Measurements from ENCODE around the gene BRINP2.

DNA sequence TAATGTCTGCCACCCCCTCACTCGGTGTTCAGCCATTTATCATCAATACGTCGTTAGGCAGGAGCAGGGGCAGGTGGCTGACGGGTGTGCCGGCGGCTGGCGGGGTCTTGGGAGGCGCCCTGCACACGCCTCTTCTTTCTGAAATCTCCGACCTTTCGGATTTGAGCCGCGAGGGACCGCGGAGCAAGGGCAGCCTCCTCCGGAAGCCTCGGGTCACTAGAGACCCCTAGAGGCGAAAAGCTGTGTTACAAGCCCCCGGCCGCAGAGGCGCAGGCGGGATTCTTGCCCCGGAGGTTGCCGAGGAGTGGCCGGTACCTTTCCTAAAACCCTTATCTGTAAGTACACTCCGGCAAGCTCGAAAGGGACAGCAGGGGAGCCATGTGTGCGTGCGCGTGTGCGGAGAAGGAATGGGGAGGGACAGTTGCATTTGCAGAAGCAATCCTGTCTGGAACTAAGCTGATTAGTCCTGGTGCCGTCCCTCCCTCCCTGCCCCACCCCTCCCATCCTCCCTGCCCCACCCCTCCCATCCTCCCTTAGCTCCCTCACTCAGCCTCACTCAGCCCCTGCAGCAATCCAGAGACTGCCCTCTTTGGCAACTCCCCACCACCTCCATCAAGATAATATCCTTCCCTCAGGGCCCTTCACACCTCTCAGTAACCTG is 11.0 kb downstream of the BRINP2 start:
- TF ChIP-seq, protein P1, sequence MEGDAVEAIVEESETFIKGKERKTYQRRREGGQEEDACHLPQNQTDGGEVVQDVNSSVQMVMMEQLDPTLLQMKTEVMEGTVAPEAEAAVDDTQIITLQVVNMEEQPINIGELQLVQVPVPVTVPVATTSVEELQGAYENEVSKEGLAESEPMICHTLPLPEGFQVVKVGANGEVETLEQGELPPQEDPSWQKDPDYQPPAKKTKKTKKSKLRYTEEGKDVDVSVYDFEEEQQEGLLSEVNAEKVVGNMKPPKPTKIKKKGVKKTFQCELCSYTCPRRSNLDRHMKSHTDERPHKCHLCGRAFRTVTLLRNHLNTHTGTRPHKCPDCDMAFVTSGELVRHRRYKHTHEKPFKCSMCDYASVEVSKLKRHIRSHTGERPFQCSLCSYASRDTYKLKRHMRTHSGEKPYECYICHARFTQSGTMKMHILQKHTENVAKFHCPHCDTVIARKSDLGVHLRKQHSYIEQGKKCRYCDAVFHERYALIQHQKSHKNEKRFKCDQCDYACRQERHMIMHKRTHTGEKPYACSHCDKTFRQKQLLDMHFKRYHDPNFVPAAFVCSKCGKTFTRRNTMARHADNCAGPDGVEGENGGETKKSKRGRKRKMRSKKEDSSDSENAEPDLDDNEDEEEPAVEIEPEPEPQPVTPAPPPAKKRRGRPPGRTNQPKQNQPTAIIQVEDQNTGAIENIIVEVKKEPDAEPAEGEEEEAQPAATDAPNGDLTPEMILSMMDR (IDR thresholded peaks at IDR 0.05 in 4 of 5, conservative IDR thresholded peaks at IDR 0.05 in 1 of 5), result peak; percentile 31 to 82 (median 68)
- TF ChIP-seq POLR2A (IDR thresholded peaks at IDR 0.05), result no peak
